ENCODE data around the gene AFF3. TPM values are rescaled to one million over a fixed set of nuclear protein-coding genes. Genes with fewer than 3 reads are reported as not detected.

The AFF3 gene
- total RNA-seq, 1 experiment from 2014 or later: 0.05 TPM

DNA sequence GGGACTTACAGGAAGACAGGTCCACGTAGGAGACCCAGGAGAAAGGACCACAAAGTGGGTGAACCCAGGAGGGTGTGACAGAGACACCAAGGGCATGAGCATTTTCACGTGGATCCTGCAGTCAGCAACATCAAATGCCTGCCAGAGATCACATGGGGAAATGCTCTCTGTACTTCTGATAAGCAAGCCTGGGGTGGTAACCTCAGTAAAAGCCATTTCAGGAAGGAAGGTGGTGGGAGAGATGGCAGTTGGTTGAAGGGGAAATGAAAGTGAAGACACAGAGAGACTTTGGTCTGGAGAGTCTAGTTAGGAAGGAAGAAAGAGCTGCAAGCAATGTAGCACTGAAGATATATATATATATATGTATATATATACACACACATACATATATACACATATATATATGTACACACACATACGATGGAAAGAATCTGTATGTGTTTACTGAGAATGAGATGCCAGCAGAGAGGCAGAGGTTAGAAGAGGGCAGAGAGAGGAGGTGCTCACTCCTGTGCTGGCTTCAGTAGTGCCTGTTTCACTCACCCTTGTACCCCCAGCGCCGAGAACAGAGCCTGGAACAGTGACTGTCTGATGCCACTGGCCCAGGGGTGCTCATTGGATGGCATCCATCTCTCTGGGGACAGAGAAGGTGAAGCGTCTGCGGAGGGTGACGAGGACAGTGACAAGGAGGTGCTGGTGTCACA is 314.9 kb downstream of the AFF3 start:
- CTCF ChIA-PET: no interaction called here

DNA sequence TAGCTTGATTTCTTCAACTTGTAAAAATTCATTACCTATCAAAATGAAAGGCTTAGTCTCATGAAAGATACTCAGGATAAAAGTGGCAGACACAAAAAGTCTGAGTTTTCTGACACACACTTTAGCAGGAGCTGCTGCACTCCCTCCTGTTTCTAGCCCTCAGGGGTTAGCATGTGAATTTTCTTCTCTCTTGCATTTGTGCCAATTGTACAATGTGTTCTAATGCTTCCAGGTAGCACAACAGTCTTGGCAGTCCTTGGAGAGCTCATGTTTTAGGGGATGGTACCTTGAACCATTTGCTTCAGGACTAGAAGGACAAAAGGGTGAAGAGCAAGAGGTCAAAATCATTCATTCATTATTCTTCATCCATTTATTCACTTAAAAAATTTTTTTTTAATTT is 316.8 kb downstream of the AFF3 start:
- TF ChIP-seq, protein P1, sequence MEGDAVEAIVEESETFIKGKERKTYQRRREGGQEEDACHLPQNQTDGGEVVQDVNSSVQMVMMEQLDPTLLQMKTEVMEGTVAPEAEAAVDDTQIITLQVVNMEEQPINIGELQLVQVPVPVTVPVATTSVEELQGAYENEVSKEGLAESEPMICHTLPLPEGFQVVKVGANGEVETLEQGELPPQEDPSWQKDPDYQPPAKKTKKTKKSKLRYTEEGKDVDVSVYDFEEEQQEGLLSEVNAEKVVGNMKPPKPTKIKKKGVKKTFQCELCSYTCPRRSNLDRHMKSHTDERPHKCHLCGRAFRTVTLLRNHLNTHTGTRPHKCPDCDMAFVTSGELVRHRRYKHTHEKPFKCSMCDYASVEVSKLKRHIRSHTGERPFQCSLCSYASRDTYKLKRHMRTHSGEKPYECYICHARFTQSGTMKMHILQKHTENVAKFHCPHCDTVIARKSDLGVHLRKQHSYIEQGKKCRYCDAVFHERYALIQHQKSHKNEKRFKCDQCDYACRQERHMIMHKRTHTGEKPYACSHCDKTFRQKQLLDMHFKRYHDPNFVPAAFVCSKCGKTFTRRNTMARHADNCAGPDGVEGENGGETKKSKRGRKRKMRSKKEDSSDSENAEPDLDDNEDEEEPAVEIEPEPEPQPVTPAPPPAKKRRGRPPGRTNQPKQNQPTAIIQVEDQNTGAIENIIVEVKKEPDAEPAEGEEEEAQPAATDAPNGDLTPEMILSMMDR (IDR thresholded peaks at IDR 0.05; ENCODE audit: insufficient read depth in 1 of 2, low read depth in 1 of 2, low read length in 1 of 2, severe bottlenecking in 1 of 2, unreplicated experiment in 1 of 2): no peak
- no peaks in the 10 kb centered on the region for H3K36me3 Mint-ChIP-seq (ENCODE audit: insufficient read depth, unreplicated experiment)
- CTCF ChIA-PET: no interaction called here
- peaks cover 25% of the 10 kb centered on the region for H3K27me3 Mint-ChIP-seq (ENCODE audit: insufficient read depth, unreplicated experiment)
- no peaks in the 10 kb centered on the region for H3K36me3 ChIP-seq (ENCODE audit: control insufficient read depth, insufficient read depth, low read length)
- DNase-seq: no peak
- no TSS peak for BruUV-seq (replicated peaks)
- intact Hi-C loops (cut with micrococcal nuclease; ENCODE audit: unreplicated experiment): no loop called here
- no peaks in the 10 kb centered on the region for H3K9me3 ChIP-seq
- no peaks in the 10 kb centered on the region for H3K4me1 ChIP-seq
- POLR2A ChIA-PET: no interaction called here
- H3K27me3 ChIP-seq (replicated peaks; ENCODE audit: control insufficient read depth, insufficient read depth, low read length): no peaks in the 10 kb centered on the region
- no peak overlapping the region for H3K27ac Mint-ChIP-seq (ENCODE audit: unreplicated experiment)
- no peaks in the 10 kb centered on the region for H3K9me3 Mint-ChIP-seq (ENCODE audit: unreplicated experiment)
- no peaks in the 10 kb centered on the region for H3K4me1 Mint-ChIP-seq (ENCODE audit: low read depth, unreplicated experiment)
- no peak overlapping the region for H3K4me3 Mint-ChIP-seq (ENCODE audit: unreplicated experiment)
- H3K4me3 ChIP-seq (ENCODE audit: low read depth, low read length): no peak overlapping the region

More for the DNA sequence above, 314.9 kb downstream of the AFF3 start:
- H3K27me3 ChIP-seq (replicated peaks; ENCODE audit: control insufficient read depth, insufficient read depth, low read length): no peaks in the 10 kb centered on the region
- no peaks in the 10 kb centered on the region for H3K36me3 ChIP-seq (ENCODE audit: control insufficient read depth, insufficient read depth, low read length)
- no TSS peak for BruUV-seq (replicated peaks)
- intact Hi-C loops (cut with micrococcal nuclease; ENCODE audit: unreplicated experiment): no loop called here
- Mint-ChIP-seq H3K27me3 (ENCODE audit: insufficient read depth, unreplicated experiment) (peaks cover 28% of the 10 kb centered on the region), H3K4me3 (ENCODE audit: unreplicated experiment) (no peak overlapping the region), H3K9me3 (ENCODE audit: unreplicated experiment) (no peaks in the 10 kb centered on the region), H3K27ac (ENCODE audit: unreplicated experiment) (no peak overlapping the region), H3K4me1 (ENCODE audit: low read depth, unreplicated experiment) (no peaks in the 10 kb centered on the region), H3K36me3 (ENCODE audit: insufficient read depth, unreplicated experiment) (no peaks in the 10 kb centered on the region)
- TF ChIP-seq, protein P1 (IDR thresholded peaks at IDR 0.05; ENCODE audit: insufficient read depth in 1 of 2, low read depth in 1 of 2, low read length in 1 of 2, severe bottlenecking in 1 of 2, unreplicated experiment in 1 of 2): no peak
- POLR2A ChIA-PET: no interaction called here
- H3K4me1 ChIP-seq: no peaks in the 10 kb centered on the region
- DNase-seq: no peak
- H3K4me3 ChIP-seq (ENCODE audit: low read depth, low read length): no peak overlapping the region
- no peaks in the 10 kb centered on the region for H3K9me3 ChIP-seq

DNA sequence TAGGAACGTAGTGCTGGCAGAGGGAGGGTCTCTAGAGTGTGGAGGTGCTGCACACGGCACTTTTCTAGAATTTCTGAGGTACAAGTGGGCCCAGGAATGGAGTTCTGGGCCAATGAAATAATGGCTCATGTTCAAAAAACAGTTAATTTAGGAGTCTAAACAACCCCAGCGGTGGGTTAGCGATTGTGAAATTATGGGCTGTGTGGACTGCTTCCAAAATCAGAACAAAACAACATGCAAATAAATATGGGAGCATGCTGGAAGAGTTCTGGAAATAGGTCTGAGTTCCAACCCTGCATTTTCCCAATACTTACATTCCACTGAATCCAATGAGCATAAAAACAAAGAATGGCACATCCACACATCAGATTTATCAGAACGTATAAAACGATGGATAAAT is 317.6 kb downstream of the AFF3 start:
- TF ChIP-seq, protein P1 (IDR thresholded peaks at IDR 0.05; ENCODE audit: insufficient read depth in 1 of 2, low read depth in 1 of 2, low read length in 1 of 2, severe bottlenecking in 1 of 2, unreplicated experiment in 1 of 2): no peak
- no peak overlapping the region for H3K27ac Mint-ChIP-seq (ENCODE audit: unreplicated experiment)
- no peaks in the 10 kb centered on the region for H3K36me3 Mint-ChIP-seq (ENCODE audit: insufficient read depth, unreplicated experiment)
- no peaks in the 10 kb centered on the region for H3K4me1 Mint-ChIP-seq (ENCODE audit: low read depth, unreplicated experiment)
- no peak for DNase-seq
- Histone ChIP-seq H3K4me3 (ENCODE audit: low read depth, low read length) (no peak overlapping the region), H3K4me1 (no peaks in the 10 kb centered on the region), H3K27me3 (replicated peaks; ENCODE audit: control insufficient read depth, insufficient read depth, low read length) (no peaks in the 10 kb centered on the region), H3K9me3 (no peaks in the 10 kb centered on the region), H3K36me3 (ENCODE audit: control insufficient read depth, insufficient read depth, low read length) (no peaks in the 10 kb centered on the region)
- peaks cover 25% of the 10 kb centered on the region for H3K27me3 Mint-ChIP-seq (ENCODE audit: insufficient read depth, unreplicated experiment)
- intact Hi-C loops (cut with micrococcal nuclease; ENCODE audit: unreplicated experiment): no loop called here
- ChIA-PET POLR2A (no interaction called here), CTCF (no interaction called here)
- H3K9me3 Mint-ChIP-seq (ENCODE audit: unreplicated experiment): no peaks in the 10 kb centered on the region
- H3K4me3 Mint-ChIP-seq (ENCODE audit: unreplicated experiment): no peak overlapping the region
- no TSS peak for BruUV-seq (replicated peaks)
